Erythroblast (primary cell): ENCODE results near the gene CFAP221.

Source experiments
- GATA1 ChIP-seq: IDR thresholded peaks from 2 replicates; pipeline ENCODE4 v1.6.1; 2011; ENCODE audit warnings: low read depth, mild to moderate bottlenecking, control low read depth, low read length, moderate library complexity
- POLR2A ChIP-seq: IDR thresholded peaks from 2 replicates; pipeline ENCODE4 v1.6.1; 2011; ENCODE audit warnings: mild to moderate bottlenecking, low read length

DNA sequence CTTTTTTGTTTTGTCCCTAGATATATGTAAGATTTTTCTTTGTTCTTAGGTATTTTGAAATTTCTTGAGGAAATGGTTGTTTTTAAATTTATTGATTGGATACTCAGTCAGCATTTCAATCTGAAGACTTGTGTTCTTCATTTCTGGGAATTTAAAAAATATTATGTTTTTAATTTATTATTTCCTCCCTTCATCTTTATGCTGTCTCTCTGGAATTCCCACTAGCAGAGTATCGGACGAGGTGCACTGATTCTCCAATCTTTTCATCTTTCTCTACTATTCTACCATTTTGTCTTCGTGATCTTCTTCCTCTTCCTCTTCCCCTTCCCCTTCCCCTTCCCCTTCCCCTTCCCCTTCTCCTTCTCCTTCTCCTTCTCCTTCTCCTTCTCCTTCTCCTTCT, 32.3 kb upstream of the CFAP221 start:
- TF ChIP-seq POLR2A = no peak
- no peak for TF ChIP-seq GATA1
